ENCODE measurements around the gene NOL9. TPM values are rescaled to one million over a fixed set of nuclear protein-coding genes. Genes with fewer than 3 reads are reported as not detected.

Gene NOL9
- total RNA-seq, 2 experiments from 2014 or later: 52.3 to 54.1 TPM

DNA sequence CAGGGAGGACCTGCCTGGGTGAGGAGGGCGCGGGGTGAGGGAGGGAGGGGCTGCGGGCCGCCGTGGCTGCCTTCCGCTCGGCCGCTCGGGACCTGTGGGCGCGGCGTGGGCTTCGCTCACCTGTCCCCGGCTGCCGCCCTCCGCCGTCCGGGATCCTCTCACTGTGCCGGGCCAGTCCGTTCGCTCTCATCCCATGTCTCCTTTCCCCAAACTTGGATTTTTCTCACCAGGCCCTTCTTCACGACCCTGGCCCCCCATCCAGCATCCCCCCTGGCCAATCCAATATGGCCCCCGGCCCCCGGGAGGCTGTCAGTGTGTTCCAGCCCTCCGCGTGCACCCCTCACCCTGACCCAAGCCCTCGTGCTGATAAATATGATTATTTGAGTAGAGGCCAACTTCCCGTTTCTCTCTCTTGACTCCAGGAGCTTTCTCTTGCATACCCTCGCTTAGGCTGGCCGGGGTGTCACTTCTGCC lies 25.8 kb upstream of the NOL9 start:
- H3K4me1 Mint-ChIP-seq (ENCODE audit: low read depth): peaks cover 40% of the 10 kb centered on the region
- Histone ChIP-seq H3K4me3 (ENCODE audit: low read length) (peak overlapping the region; percentile 87), H3K36me3 (ENCODE audit: insufficient read depth, low read length) (peaks cover 7% of the 10 kb centered on the region), H3K27ac (ENCODE audit: low read depth in 1 of 2, low read length in 2 of 2) (peak overlapping the region; percentile 79 to 82), H3K27me3 (ENCODE audit: control insufficient read depth in 1 of 2, insufficient read depth in 2 of 2, low read length in 2 of 2) (no peaks in the 10 kb centered on the region), H3K9me3 (ENCODE audit: control insufficient read depth in 1 of 2, insufficient read depth in 1 of 2, low read length in 2 of 2) (no peaks in the 10 kb centered on the region), H3K4me1 (ENCODE audit: insufficient read depth, low read length) (peaks cover 39% of the 10 kb centered on the region)
- peak overlapping the region; percentile 93 for H3K27ac Mint-ChIP-seq
- H3K9me3 Mint-ChIP-seq: no peaks in the 10 kb centered on the region
- ATAC-seq (ENCODE audit: poor library complexity) (peak; percentile 5), DNase-seq (peak in 2 of 14 experiments; percentile 41 to 46)
- peaks cover 16% of the 10 kb centered on the region for H3K36me3 Mint-ChIP-seq (ENCODE audit: low read depth)
- TF ChIP-seq, protein P1, sequence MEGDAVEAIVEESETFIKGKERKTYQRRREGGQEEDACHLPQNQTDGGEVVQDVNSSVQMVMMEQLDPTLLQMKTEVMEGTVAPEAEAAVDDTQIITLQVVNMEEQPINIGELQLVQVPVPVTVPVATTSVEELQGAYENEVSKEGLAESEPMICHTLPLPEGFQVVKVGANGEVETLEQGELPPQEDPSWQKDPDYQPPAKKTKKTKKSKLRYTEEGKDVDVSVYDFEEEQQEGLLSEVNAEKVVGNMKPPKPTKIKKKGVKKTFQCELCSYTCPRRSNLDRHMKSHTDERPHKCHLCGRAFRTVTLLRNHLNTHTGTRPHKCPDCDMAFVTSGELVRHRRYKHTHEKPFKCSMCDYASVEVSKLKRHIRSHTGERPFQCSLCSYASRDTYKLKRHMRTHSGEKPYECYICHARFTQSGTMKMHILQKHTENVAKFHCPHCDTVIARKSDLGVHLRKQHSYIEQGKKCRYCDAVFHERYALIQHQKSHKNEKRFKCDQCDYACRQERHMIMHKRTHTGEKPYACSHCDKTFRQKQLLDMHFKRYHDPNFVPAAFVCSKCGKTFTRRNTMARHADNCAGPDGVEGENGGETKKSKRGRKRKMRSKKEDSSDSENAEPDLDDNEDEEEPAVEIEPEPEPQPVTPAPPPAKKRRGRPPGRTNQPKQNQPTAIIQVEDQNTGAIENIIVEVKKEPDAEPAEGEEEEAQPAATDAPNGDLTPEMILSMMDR (IDR thresholded peaks at IDR 0.05): no peak
- POLR2A ChIA-PET: interaction anchor here (0.7 to 7.2 kb wide), 11 partner anchors 9 to 205 kb away, joined by 3 to 139 read pairs (median 5); partner anchors contain the start of genes CAMTA1, KLHL21, NOL9 and PHF13
- peak overlapping the region; percentile 98 for H3K4me3 Mint-ChIP-seq
- H3K27me3 Mint-ChIP-seq: no peaks in the 10 kb centered on the region
- intact Hi-C loops (cut with DNase I, micrococcal nuclease): loop anchor here in 1 of 2 experiments (1.0 kb wide), 1 partner anchor 21 kb away; no protein-coding TSS in a partner anchor
- CTCF ChIA-PET: interaction anchor here (1.0 to 1.9 kb wide), 4 partner anchors 20 to 54 kb away, joined by 3 to 13 read pairs (median 3); partner anchors contain the start of genes NOL9 and TAS1R1

DNA sequence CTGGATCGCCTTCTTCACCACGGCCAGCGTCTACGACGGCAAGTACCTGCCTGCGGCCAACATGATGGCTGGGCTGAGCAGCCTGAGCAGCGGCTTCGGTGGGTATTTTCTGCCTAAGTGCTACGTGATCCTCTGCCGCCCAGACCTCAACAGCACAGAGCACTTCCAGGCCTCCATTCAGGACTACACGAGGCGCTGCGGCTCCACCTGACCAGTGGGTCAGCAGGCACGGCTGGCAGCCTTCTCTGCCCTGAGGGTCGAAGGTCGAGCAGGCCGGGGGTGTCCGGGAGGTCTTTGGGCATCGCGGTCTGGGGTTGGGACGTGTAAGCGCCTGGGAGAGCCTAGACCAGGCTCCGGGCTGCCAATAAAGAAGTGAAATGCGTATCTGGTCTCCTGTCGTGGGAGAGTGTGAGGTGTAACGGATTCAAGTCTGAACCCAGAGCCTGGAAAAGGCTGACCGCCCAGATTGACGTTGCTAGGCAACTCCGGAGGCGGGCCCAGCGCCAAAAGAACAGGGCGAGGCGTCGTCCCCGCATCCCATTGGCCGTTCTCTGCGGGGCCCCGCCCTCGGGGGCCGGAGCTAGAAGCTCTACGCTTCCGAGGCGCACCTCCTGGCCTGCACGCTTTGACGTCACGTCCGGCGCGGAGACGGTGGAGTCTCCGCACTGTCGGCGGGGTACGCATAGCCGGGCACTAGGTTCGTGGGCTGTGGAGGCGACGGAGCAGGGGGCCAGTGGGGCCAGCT lies 25.2 kb upstream of the NOL9 start, which contains the start of gene ZBTB48:
Gene ZBTB48, plus strand, starts transcription at position 621 of the 745 bp plus-strand sequence. CDS start 616 bp downstream, outside the sequence.
- peak; percentile 99 for ATAC-seq (ENCODE audit: poor library complexity)
- DNase-seq: peak; percentile 91 to 99 (median 96)
- ChIA-PET POLR2A (interaction anchor here (0.7 to 7.2 kb wide), 11 partner anchors 10 to 206 kb away, joined by 3 to 139 read pairs (median 5); partner anchors contain the start of genes CAMTA1, KLHL21, NOL9 and PHF13), CTCF (interaction anchor here (1.0 to 1.9 kb wide), 3 partner anchors 21 to 25 kb away, joined by 3 to 13 read pairs (median 3); partner anchors contain the start of genes NOL9 and TAS1R1)
- peak within 1 kb of the TSS; percentile 87 for H3K4me3 ChIP-seq (ENCODE audit: low read length)
- Mint-ChIP-seq H3K9me3 (no peaks in the 10 kb centered on the region), H3K4me1 (ENCODE audit: low read depth) (peaks cover 34% of the 10 kb centered on the region), H3K27ac (peak within 1 kb of the TSS; percentile 93), H3K27me3 (no peaks in the 10 kb centered on the region), H3K36me3 (ENCODE audit: low read depth) (peaks cover 14% of the 10 kb centered on the region), H3K4me3 (peak within 1 kb of the TSS; percentile 98)
- peaks cover 7% of the 10 kb centered on the region for H3K36me3 ChIP-seq (ENCODE audit: insufficient read depth, low read length)
- TF ChIP-seq, protein P1 (IDR thresholded peaks at IDR 0.05): no peak
- intact Hi-C loops (cut with DNase I, micrococcal nuclease): loop anchor here (1.0 to 2.0 kb wide), 5 partner anchors 22 to 46 kb away; partner anchors contain the start of genes KLHL21 (in 1 of the 2), NOL9 (in 1 of the 2) and THAP3 (in 1 of the 2)
- no peaks in the 10 kb centered on the region for H3K9me3 ChIP-seq (ENCODE audit: control insufficient read depth in 1 of 2, insufficient read depth in 1 of 2, low read length in 2 of 2)
- H3K4me1 ChIP-seq (ENCODE audit: insufficient read depth, low read length): peaks cover 36% of the 10 kb centered on the region
- peaks cover 0 to 3% of the 10 kb centered on the region in 2 experiments for H3K27me3 ChIP-seq (ENCODE audit: control insufficient read depth in 1 of 2, insufficient read depth in 2 of 2, low read length in 2 of 2)
- H3K27ac ChIP-seq (ENCODE audit: low read depth in 1 of 2, low read length in 2 of 2): peak within 1 kb of the TSS; percentile 79 to 82
